Activated CD8-positive, alpha-beta T cell treated with anti-CD3 and anti-CD28 coated beads for 36 hours (primary cell): ENCODE results near the gene NAXE. TPM values are rescaled to one million over a fixed set of nuclear protein-coding genes. Genes with fewer than 3 reads are reported as not detected.

Source experiments
- ATAC-seq: fragments of 200-7000 bp; cut with Tn5 transposase; one replicate; pipeline ENCODE4 v1.10.0; 2021; ENCODE audit warnings: mild to moderate bottlenecking, moderate library complexity
- CTCF ChIA-PET: fragments of 350-600 bp; sonication (Branson Sonifier 250); formaldehyde crosslinking; loops from one replicate; lab custom pipeline; 2021; ENCODE audit warnings: antibody characterized with exemption; lab: Charles Lee
- POLR2A ChIA-PET: fragments of 350-600 bp; sonication (Branson Sonifier 250); formaldehyde crosslinking; loops from one replicate; lab custom pipeline; 2021; ENCODE audit warnings: antibody characterized with exemption; lab: Charles Lee
- DNase-seq: peaks from one replicate; pipeline ENCODE4 v3.0.0-alpha.2; 2020
- H3K27ac Mint-ChIP-seq: one replicate; pipeline ENCODE4 v1.8.0; 2021; ENCODE audit warnings: mild to moderate bottlenecking, mixed read lengths
- H3K27me3 Mint-ChIP-seq: one replicate; pipeline ENCODE4 v1.8.0; 2021; ENCODE audit warnings: mixed read lengths
- H3K36me3 Mint-ChIP-seq: one replicate; pipeline ENCODE4 v1.8.0; 2021; ENCODE audit warnings: low read depth, mixed read lengths
- H3K4me1 Mint-ChIP-seq: one replicate; pipeline ENCODE4 v1.8.0; 2021; ENCODE audit warnings: low read depth, mixed read lengths
- H3K4me3 Mint-ChIP-seq: one replicate; pipeline ENCODE4 v1.8.0; 2021; ENCODE audit warnings: mild to moderate bottlenecking, moderate library complexity, mixed read lengths
- H3K9me3 Mint-ChIP-seq: one replicate; pipeline ENCODE4 v1.8.0; 2021; ENCODE audit warnings: mixed read lengths
- CTCF ChIP-seq: fragments of 200-600 bp; IDR thresholded peaks from one replicate; pipeline ENCODE4 v1.8.0; 2022; ENCODE audit warnings: antibody characterized with exemption, mild to moderate bottlenecking
- intact Hi-C: fragments of 100-400 bp; cut with micrococcal nuclease; formaldehyde crosslinking; loops from one replicate; pipeline ENCODE4 v1.10.0; 2022
- total RNA-seq, 2 experiments: library from RNA; stranded (reverse); gene quantifications; one replicate each; pipeline ENCODE4 v1.2.3, GENCODE V29; 2021

Gene NAXE
- total RNA-seq = 10 to 100 TPM; 65.4 to 68.6 TPM

GRCh38 chr1:156591432-156592157 is at the start of gene NAXE:
TSS of gene NAXE (plus strand) at chr1:156591776. CDS start at chr1:156591805, 29 bp downstream.
- intact Hi-C loops = no loop called here
- ATAC-seq = peak; percentile 92
- peak within 1 kb of the TSS; percentile 77 for H3K4me3 Mint-ChIP-seq
- peaks cover 27% of the 10 kb centered on the region for H3K36me3 Mint-ChIP-seq
- H3K4me1 Mint-ChIP-seq = peaks cover 30% of the 10 kb centered on the region
- POLR2A ChIA-PET = interaction anchor here (0.6 to 5.2 kb wide), 24 partner anchors 9 to 450 kb away, joined by 3 to 66 read pairs (median 4); partner anchors contain the start of genes GPATCH4, MEF2D and TTC24
- DNase-seq = peak; percentile 73
- H3K27ac Mint-ChIP-seq = peak within 1 kb of the TSS; percentile 87
- H3K9me3 Mint-ChIP-seq = no peaks in the 10 kb centered on the region
- H3K27me3 Mint-ChIP-seq = no peaks in the 10 kb centered on the region
- TF ChIP-seq CTCF = no peak
- CTCF ChIA-PET = interaction anchor here (0.8 to 5.8 kb wide), 16 partner anchors 9 to 146 kb away, joined by 3 to 24 read pairs (median 4); partner anchors contain the start of genes GPATCH4 and MEF2D

- TF ChIP-seq CTCF = no peak
- DNase-seq = no peak
- peaks cover 2% of the 10 kb centered on the region for H3K36me3 Mint-ChIP-seq
- POLR2A ChIA-PET = interaction anchor here (0.5 kb wide), 1 partner anchor 10 kb away, joined by 3 read pairs; no protein-coding TSS in a partner anchor
- ATAC-seq = no peak
- no peak overlapping the region for H3K4me3 Mint-ChIP-seq
- H3K9me3 Mint-ChIP-seq = no peaks in the 10 kb centered on the region
- no peak overlapping the region for H3K27ac Mint-ChIP-seq
- CTCF ChIA-PET = interaction anchor here (1.9 kb wide), 1 partner anchor 11 kb away, joined by 7 read pairs; no protein-coding TSS in a partner anchor
- no peaks in the 10 kb centered on the region for H3K27me3 Mint-ChIP-seq
- H3K4me1 Mint-ChIP-seq = peaks cover 1% of the 10 kb centered on the region
- intact Hi-C loops = no loop called here
Observed at GRCh38 chr1:156543066-156543465, 48.5 kb upstream of the NAXE start.

GRCh38 chr1:156544592-156545102 is 46.9 kb upstream of the NAXE start:
- ChIA-PET POLR2A (interaction anchor here (0.6 kb wide), 1 partner anchor 37 kb away, joined by 3 read pairs; no protein-coding TSS in a partner anchor), CTCF (interaction anchor here (1.9 kb wide), 1 partner anchor 13 kb away, joined by 7 read pairs; no protein-coding TSS in a partner anchor)
- Mint-ChIP-seq H3K27ac (no peak overlapping the region), H3K27me3 (no peaks in the 10 kb centered on the region), H3K36me3 (no peaks in the 10 kb centered on the region), H3K4me3 (no peak overlapping the region), H3K4me1 (no peaks in the 10 kb centered on the region), H3K9me3 (no peaks in the 10 kb centered on the region)
- DNase-seq (no peak), ATAC-seq (no peak)
- intact Hi-C loops = no loop called here
- no peak for TF ChIP-seq CTCF

GRCh38 chr1:156546267-156546666 is 45.3 kb upstream of the NAXE start:
- ATAC-seq (no peak), DNase-seq (no peak)
- intact Hi-C loops = no loop called here
- Mint-ChIP-seq H3K27ac (no peak overlapping the region), H3K4me3 (no peak overlapping the region), H3K36me3 (no peaks in the 10 kb centered on the region), H3K27me3 (no peaks in the 10 kb centered on the region), H3K9me3 (no peaks in the 10 kb centered on the region), H3K4me1 (no peaks in the 10 kb centered on the region)
- no peak for TF ChIP-seq CTCF
- ChIA-PET CTCF (no interaction called here), POLR2A (interaction anchor here (0.6 to 1.0 kb wide), 2 partner anchors 30 to 69 kb away, joined by 3 read pairs; no protein-coding TSS in a partner anchor)
